ENCODE data around the gene OTUB1.

OTUB1 gene

GRCh38 chr11:64007629-64008282 is 21.5 kb downstream of the OTUB1 start:
- DNase-seq, result no peak

GRCh38 chr11:64008283-64008913 is 22.2 kb downstream of the OTUB1 start:
- no peak for DNase-seq

GRCh38 chr11:64008914-64009633 is 22.8 kb downstream of the OTUB1 start:
- no peak for DNase-seq

- no peak for DNase-seq
Measured at GRCh38 chr11:64009710-64010109, 23.5 kb downstream of the OTUB1 start.

- no peak for DNase-seq
Measured at GRCh38 chr11:64010783-64011182, 24.5 kb downstream of the OTUB1 start.

- no peak for DNase-seq
Measured at GRCh38 chr11:64011371-64011770, 25.1 kb downstream of the OTUB1 start.

GRCh38 chr11:64013141-64013896 is 27.1 kb downstream of the OTUB1 start:
- DNase-seq, result no peak

- DNase-seq, result no peak
Measured at GRCh38 chr11:64014356-64014755, 28.1 kb downstream of the OTUB1 start.

GRCh38 chr11:64015510-64015909 is 29.3 kb downstream of the OTUB1 start:
- no peak for DNase-seq

- peak; percentile 42 for DNase-seq
Measured at GRCh38 chr11:64015935-64016845, 30.0 kb downstream of the OTUB1 start.

- DNase-seq, result no peak
Measured at GRCh38 chr11:64017945-64018224, 31.6 kb downstream of the OTUB1 start.

- no peak for DNase-seq
Measured at GRCh38 chr11:64018310-64018709, 32.1 kb downstream of the OTUB1 start.

- DNase-seq, result no peak
Measured at GRCh38 chr11:64019106-64020037, 33.1 kb downstream of the OTUB1 start.

GRCh38 chr11:64020976-64021756 is 34.9 kb downstream of the OTUB1 start:
- no peak for DNase-seq

- peak; percentile 38 for DNase-seq
Measured at GRCh38 chr11:64021757-64022093, 35.5 kb downstream of the OTUB1 start.

- DNase-seq, result no peak
Measured at GRCh38 chr11:64022125-64022784, 36.0 kb downstream of the OTUB1 start.

GRCh38 chr11:64023712-64024710 is 37.8 kb downstream of the OTUB1 start:
- no peak for DNase-seq

- DNase-seq, result no peak
Measured at GRCh38 chr11:64025205-64025604, 39.0 kb downstream of the OTUB1 start.

Measured in NCI-H1694 treated with DMSO at 0.1 percent for 48 hours (cell line).